Measurements from ENCODE around the gene SH2B2. TPM values are rescaled to one million over a fixed set of nuclear protein-coding genes. Genes with fewer than 3 reads are reported as not detected.
"Not testable (repeated sequence)": the region's sequence is repeated elsewhere in the genome, so short reads cannot be mapped to it uniquely, and the experiment has no call there.

The SH2B2 gene
- total RNA-seq, 2 donors from 2014 or later = 2.0 to 2.1 TPM

DNA sequence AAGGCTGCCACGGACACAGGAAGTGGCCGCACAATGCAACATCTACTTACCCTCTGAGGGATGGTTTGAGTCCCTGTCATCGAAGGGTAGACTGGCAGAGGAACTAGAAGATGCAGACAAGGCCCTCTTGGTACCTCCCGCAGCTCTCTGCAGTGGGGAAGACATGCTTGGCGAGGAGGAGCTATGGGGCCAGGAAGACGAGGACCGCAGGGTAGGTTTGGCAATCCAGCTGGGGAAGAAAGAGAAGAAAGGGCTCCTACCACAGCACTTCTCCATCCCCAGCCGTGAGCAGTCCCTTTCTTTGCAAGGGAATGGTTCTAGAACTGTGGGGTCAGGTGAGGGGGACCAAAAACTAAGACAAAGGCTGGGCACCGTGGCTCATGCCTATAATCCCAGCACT is 42.7 kb downstream of the SH2B2 start:
- peaks cover 24% of the 10 kb centered on the region for H3K27me3 Mint-ChIP-seq
- DNase-seq; H3K4me1 Mint-ChIP-seq; H3K36me3 Mint-ChIP-seq (ENCODE audit: low read depth); H3K4me3 Mint-ChIP-seq; ATAC-seq; H3K9me3 ChIP-seq (ENCODE audit: control insufficient read depth, low read length, poor library complexity, severe bottlenecking): not testable (repeated sequence)
- peak overlapping the region; percentile 43 for H3K27ac Mint-ChIP-seq

DNA sequence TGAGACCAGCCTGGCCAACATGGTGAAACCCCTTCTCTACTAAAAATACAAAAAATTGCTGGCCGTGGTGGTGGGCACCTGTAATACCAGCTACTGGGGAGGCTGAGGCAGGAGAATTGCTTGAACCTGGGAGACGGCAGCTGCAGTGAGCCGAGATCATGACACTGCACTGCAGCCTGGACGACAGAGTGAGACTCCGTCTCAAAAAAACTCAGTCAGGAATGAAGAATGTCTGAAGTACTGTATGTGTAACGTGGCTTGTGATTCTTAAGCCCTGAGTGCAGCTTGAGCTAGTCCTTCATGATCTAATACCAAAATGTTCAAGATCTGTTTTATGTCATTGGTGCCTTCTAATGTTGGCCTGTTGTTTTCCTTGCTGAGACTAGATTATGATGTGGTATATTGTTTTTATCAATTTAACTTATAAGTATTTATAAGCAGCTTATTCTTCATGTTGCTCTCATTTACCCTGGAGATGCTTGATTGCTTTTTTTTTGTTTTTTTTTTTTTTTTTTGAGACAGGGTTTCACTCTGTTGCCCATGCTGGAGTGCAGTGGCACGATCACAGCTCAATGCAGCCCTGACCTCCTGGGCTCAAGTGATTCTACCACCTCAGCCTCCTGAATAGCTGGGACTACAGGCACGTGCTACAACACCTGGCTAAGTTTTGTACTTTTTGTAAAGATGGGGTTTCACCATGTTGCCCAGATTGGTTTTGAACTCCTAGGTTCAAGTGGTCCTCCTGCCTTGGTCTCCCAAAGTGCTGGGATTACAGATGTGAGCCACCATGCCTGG is 44.2 kb downstream of the SH2B2 start:
- H3K27me3 Mint-ChIP-seq = peaks cover 28% of the 10 kb centered on the region
- not testable (repeated sequence) for H3K4me3 Mint-ChIP-seq

DNA sequence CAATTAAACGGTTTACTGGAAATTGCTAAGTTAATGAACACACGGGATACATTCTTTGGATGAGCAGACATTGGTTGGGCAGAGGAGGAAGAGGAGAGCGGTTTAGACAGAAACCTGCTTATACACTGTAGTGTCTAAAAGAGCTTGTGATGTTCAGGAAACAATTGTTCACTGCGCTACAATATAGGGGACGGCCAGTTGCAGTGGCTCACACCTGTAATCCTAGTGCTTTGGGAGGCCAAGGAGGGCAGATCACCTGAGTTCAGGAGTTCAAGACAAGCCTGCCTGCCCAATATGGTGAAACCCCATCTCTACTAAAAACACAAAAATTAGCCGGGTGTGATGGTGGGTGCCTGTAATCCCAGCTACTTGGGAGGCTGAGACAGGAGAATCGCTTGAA is 48.9 kb downstream of the SH2B2 start:
- not testable (repeated sequence) for H3K4me3 Mint-ChIP-seq; H3K36me3 Mint-ChIP-seq (ENCODE audit: low read depth); H3K9me3 ChIP-seq (ENCODE audit: control insufficient read depth, low read length, poor library complexity, severe bottlenecking); H3K4me1 Mint-ChIP-seq; DNase-seq; H3K27ac Mint-ChIP-seq; ATAC-seq
- peaks cover 14% of the 10 kb centered on the region for H3K27me3 Mint-ChIP-seq

More for the DNA sequence above, 44.2 kb downstream of the SH2B2 start:
- H3K4me1 Mint-ChIP-seq; ATAC-seq; H3K9me3 ChIP-seq (ENCODE audit: control insufficient read depth, low read length, poor library complexity, severe bottlenecking); H3K27ac Mint-ChIP-seq; DNase-seq; H3K36me3 Mint-ChIP-seq (ENCODE audit: low read depth): not testable (repeated sequence)

GRCh38 chr7:102337002-102337401 is 50.3 kb downstream of the SH2B2 start:
- not testable (repeated sequence) for H3K4me3 Mint-ChIP-seq; ATAC-seq; H3K9me3 ChIP-seq (ENCODE audit: control insufficient read depth, low read length, poor library complexity, severe bottlenecking); H3K36me3 Mint-ChIP-seq (ENCODE audit: low read depth); H3K27ac Mint-ChIP-seq; DNase-seq; H3K4me1 Mint-ChIP-seq; H3K27me3 Mint-ChIP-seq

DNA sequence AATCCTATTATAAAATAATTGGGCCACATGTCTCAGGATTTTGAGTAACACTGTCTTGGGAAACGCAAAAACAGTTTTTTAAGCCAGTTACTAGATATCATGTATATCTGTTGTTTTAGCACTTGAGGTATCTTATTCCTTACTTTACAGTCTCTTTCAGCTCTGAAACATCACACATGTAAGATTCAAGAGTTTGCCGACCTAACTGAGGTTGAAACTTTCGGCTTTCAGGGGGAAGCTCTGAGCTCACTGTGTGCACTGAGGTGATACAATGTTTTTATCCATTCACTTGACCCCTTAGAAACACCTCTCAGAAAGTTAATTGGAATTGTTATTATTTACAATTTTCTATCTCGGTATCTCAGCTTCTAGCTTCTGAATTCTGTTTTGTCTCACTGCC is 50.8 kb downstream of the SH2B2 start:
- not testable (repeated sequence) for H3K36me3 Mint-ChIP-seq (ENCODE audit: low read depth); H3K27ac Mint-ChIP-seq; H3K27me3 Mint-ChIP-seq; ATAC-seq; DNase-seq; H3K4me3 Mint-ChIP-seq; H3K4me1 Mint-ChIP-seq; H3K9me3 ChIP-seq (ENCODE audit: control insufficient read depth, low read length, poor library complexity, severe bottlenecking)

DNA sequence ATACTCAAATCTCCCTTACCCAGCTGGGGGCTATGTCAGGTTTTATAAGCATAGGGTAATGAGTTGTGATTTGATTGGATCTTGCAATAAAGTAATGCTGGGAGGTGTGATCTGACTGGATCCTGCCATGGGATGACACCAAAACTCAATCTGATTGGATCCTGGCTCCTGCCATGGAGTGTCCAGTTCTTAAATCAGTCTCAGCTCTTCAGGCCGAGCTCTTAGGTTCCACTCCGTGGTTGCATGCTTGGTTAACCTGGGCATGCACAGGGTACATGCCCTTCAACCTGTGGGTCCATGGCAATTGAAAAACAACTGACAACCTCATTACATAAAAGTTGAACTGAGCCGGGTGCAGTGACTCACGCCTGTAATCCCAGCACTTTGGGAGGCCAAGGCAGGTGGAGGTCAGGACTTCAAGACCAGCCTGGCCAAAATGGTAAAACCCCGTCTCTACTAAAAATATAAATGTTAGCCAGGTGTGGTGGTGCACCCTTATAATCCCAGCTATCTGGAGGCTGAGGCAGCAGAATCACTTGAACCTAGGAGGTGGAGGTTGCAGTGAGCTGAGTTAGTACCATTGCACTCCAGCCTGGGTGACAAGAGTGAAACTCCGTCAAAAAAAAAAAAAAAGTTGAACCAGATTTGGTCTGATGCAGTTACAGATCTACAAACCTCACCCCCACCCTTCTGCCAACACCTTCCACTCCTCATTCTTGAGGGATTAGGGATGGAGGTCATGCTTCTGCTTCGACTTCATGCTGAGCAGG is 54.1 kb downstream of the SH2B2 start:
- not testable (repeated sequence) for DNase-seq; H3K9me3 ChIP-seq (ENCODE audit: control insufficient read depth, low read length, poor library complexity, severe bottlenecking); H3K4me1 Mint-ChIP-seq; H3K36me3 Mint-ChIP-seq (ENCODE audit: low read depth); H3K4me3 Mint-ChIP-seq; H3K27me3 Mint-ChIP-seq; H3K27ac Mint-ChIP-seq; ATAC-seq

DNA sequence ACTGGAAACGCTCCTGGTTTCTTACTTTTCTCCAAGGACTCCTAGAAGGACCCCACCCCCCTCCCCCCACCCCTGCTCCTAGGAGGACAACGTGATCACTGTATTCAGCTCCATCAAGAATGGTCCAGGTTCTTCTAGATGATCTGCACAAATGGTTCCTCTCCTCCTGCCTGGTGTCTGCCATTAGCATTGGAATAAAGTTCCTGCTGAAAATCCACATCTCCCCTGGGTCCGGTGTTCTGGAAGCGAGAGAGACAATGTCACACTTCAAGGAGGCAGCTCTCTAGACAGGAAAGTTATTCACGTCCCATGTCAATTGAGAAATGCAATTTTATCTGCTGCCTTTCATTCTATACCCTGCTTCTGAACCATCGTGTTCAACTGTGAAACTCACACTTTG is 60.3 kb downstream of the SH2B2 start:
- not testable (repeated sequence) for DNase-seq; H3K9me3 ChIP-seq (ENCODE audit: control insufficient read depth, low read length, poor library complexity, severe bottlenecking); H3K4me1 Mint-ChIP-seq; H3K4me3 Mint-ChIP-seq; H3K27ac Mint-ChIP-seq; ATAC-seq; H3K27me3 Mint-ChIP-seq; H3K36me3 Mint-ChIP-seq (ENCODE audit: low read depth)

DNA sequence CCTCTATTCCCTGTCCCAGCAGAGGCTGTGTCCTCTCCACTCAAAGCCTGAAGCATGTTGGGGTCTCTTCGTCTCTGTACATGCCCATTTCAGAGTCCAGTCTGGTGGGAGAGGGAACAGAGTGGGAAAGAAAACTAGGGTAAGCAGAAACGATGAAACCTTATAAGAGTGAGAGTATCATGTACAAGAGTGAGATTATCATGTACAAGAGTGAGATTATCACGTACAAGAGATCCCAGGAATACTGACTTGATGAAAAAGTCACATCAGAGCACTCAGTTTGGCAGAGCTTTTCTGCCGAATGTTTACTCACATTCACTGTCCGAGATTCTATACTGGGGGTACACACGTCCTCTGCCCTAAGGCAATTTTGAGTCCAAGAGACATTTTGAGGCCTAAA is 69.7 kb downstream of the SH2B2 start, which contains the start of gene SPDYE6:
TSS of gene SPDYE6 (minus strand) at position 101 of the 400 bp plus-strand sequence. CDS start 421 bp downstream, outside the sequence.
- DNase-seq; H3K9me3 ChIP-seq (ENCODE audit: control insufficient read depth, low read length, poor library complexity, severe bottlenecking); H3K4me3 Mint-ChIP-seq; ATAC-seq; H3K27ac Mint-ChIP-seq; H3K4me1 Mint-ChIP-seq; H3K27me3 Mint-ChIP-seq; H3K36me3 Mint-ChIP-seq (ENCODE audit: low read depth): not testable (repeated sequence)

GRCh38 chr7:102363549-102364393 is 77.1 kb downstream of the SH2B2 start:
- not testable (repeated sequence) for H3K36me3 Mint-ChIP-seq (ENCODE audit: low read depth); H3K27me3 Mint-ChIP-seq; H3K4me1 Mint-ChIP-seq; H3K9me3 ChIP-seq (ENCODE audit: control insufficient read depth, low read length, poor library complexity, severe bottlenecking)
- H3K27ac Mint-ChIP-seq = peak overlapping the region; percentile 57
- ATAC-seq (peak; percentile 99), DNase-seq (peak; percentile 81 to 89 (median 86))
- peak overlapping the region; percentile 92 for H3K4me3 Mint-ChIP-seq

- Mint-ChIP-seq H3K27ac (peak overlapping the region; percentile 57), H3K4me3 (peak overlapping the region; percentile 92)
- H3K36me3 Mint-ChIP-seq (ENCODE audit: low read depth); H3K4me1 Mint-ChIP-seq; ATAC-seq; H3K27me3 Mint-ChIP-seq; H3K9me3 ChIP-seq (ENCODE audit: control insufficient read depth, low read length, poor library complexity, severe bottlenecking); DNase-seq: not testable (repeated sequence)
These were observed 77.8 kb downstream of the SH2B2 start for GRCh38 chr7:102364394-102364886.

- H3K4me3 Mint-ChIP-seq = peak overlapping the region; percentile 5
- H3K27ac Mint-ChIP-seq; DNase-seq; H3K9me3 ChIP-seq (ENCODE audit: control insufficient read depth, low read length, poor library complexity, severe bottlenecking); H3K4me1 Mint-ChIP-seq; H3K27me3 Mint-ChIP-seq; H3K36me3 Mint-ChIP-seq (ENCODE audit: low read depth); ATAC-seq: not testable (repeated sequence)
These were observed 78.7 kb downstream of the SH2B2 start for GRCh38 chr7:102365390-102365789.

GRCh38 chr7:102370038-102370437 is 83.4 kb downstream of the SH2B2 start:
- ATAC-seq = not testable (repeated sequence)

More at GRCh38 chr7:102370038-102370437, 83.4 kb downstream of the SH2B2 start:
- H3K9me3 ChIP-seq (ENCODE audit: control insufficient read depth, low read length, poor library complexity, severe bottlenecking); DNase-seq; H3K36me3 Mint-ChIP-seq (ENCODE audit: low read depth); H3K27ac Mint-ChIP-seq; H3K4me3 Mint-ChIP-seq; H3K27me3 Mint-ChIP-seq: not testable (repeated sequence)
- H3K4me1 Mint-ChIP-seq = peaks cover 17% of the 10 kb centered on the region
